K562 (cell line): ENCODE results near the gene GCK. TPM values are rescaled to one million over a fixed set of nuclear protein-coding genes. Genes with fewer than 3 reads are reported as not detected.

Experiments
- HCFC1 ChIP-seq: IDR thresholded peaks from 2 replicates; pipeline ENCODE4 v1.6.1; 2012; ENCODE audit warnings: low read depth, low read length, improper control_type of control experiment
- HMGN3 ChIP-seq: IDR thresholded peaks from 2 replicates; pipeline ENCODE4 v1.6.1; 2011; ENCODE audit warnings: borderline replicate concordance, low read depth, mild to moderate bottlenecking, mixed read lengths, low read length; ENCODE audit not compliant: insufficient read length; ENCODE audit errors: extremely low read depth
- HOMEZ ChIP-seq: fragments of 250-450 bp; sonication (Bioruptor Pico); IDR thresholded peaks from 2 replicates; pipeline ENCODE4 v1.4.0; 2020; ENCODE audit warnings: mild to moderate bottlenecking, moderate library complexity
- MNT ChIP-seq, 2 experiments: fragments of 450-650 bp; conservative IDR thresholded peaks; 2 replicates each; pipeline ENCODE4 v1.6.1; 2017; ENCODE audit warnings: mild to moderate bottlenecking in 2 of 2, moderate library complexity in 2 of 2
- MXI1 ChIP-seq: IDR thresholded peaks from 2 replicates; pipeline ENCODE4 v1.6.1; 2011; ENCODE audit warnings: low read depth, mild to moderate bottlenecking, improper control_type of control experiment, low read length
- TRIM28 ChIP-seq: fragments of 450-650 bp; IDR thresholded peaks from 2 replicates; pipeline ENCODE4 v1.6.1; 2017
- polyA plus RNA-seq, 8 experiments: library from polyadenylated mRNA; depleted of rRNA in 4 of 8; stranded (reverse) in 5 of 8; unstranded in 3 of 8; fragments of >200 nt; fragmentation: Nextera tagmentation in 2 of 8; fragmentation: Illumina TruSeq in 1 of 8; extraction: Ambion mirVana in 2 of 8; extraction: Trizol in 1 of 8; gene quantifications; 2 replicates each; pipeline versions ENCODE4 v1.2.1 to v1.2.3, GENCODE V29; 2011 to 2014; ENCODE audit warnings: inconsistent platforms in 1 of 8, missing spikeins in 1 of 8
- total RNA-seq, 7 experiments: library from RNA; depleted of rRNA in 6 of 7; stranded (reverse); fragments of >200 nt in 6 of 7; fragmentation: Illumina TruSeq in 2 of 7; extraction: Trizol in 2 of 7; gene quantifications; 2 replicates each; pipeline versions ENCODE4 v1.2.1 to v1.2.3, GENCODE V29; 2011 to 2021; ENCODE audit warnings: low replicate concordance in 1 of 7

The GCK gene
- total and polyA plus RNA-seq, 9 of the 15 experiments (the other 6 are each of a cell fraction or from before 2014, with no cell fraction given): 0.11 to 0.55 (median 0.16) TPM; not detected in 3

- TF ChIP-seq HMGN3: peak; percentile 71
- peak; percentile 30; the same call in 1 of the 2 replicates for TF ChIP-seq MXI1
- TF ChIP-seq HCFC1: peak; percentile 8; the same call in 1 of the 2 replicates
- TF ChIP-seq HOMEZ (CRISPR knock-in tag): 0 out of 2 replicates have a peak, but pooled peaks have one; percentile 61
- TF ChIP-seq MNT (conservative IDR thresholded peaks at IDR 0.05): peak; percentile 88 to 96
- no peak for TF ChIP-seq TRIM28
Observed at GRCh38 chr7:44123190-44124003, 65.8 kb downstream of the GCK start, which contains the start of gene POLD2 (continued).
